ENCODE data around the gene SIGLEC6. TPM values are rescaled to one million over a fixed set of nuclear protein-coding genes. Genes with fewer than 3 reads are reported as not detected.
A peak's percentile ranks its signal among the peaks of the same experiment; 100 is the strongest.

The SIGLEC6 gene
- total RNA-seq, 1 donor from 2014 or later = 1.6 TPM

DNA sequence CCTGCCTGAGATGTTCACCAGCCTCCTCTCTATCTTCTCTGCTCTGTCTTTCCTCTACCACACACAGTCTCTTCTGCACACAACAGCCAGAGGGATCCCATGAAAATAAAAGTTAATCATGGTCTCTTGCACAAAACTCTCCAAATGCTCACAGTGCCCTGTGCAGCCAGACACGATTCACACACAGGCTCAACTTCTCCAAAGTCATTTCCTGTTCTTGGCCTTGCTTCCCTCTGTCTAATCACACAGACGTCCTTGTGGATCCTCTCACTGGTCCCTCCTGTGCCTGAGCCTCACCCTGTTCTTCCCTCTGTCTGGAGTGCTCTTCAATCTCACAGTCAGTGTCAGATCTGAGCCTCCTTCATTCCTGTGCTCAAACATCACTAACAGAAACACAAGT lies 37.7 kb downstream of the SIGLEC6 start:
- H3K36me3 Mint-ChIP-seq (ENCODE audit: low read depth) = peaks cover 2% of the 10 kb centered on the region
- DNase-seq (ENCODE audit: low spot score) = no peak
- H3K9me3 Mint-ChIP-seq = peaks cover 8% of the 10 kb centered on the region
- no peak overlapping the region for H3K27ac Mint-ChIP-seq
- intact Hi-C loops (cut with micrococcal nuclease) = no loop called here
- H3K4me1 Mint-ChIP-seq (ENCODE audit: low read depth) = peaks cover 14% of the 10 kb centered on the region
- peaks cover 9% of the 10 kb centered on the region for H3K27me3 Mint-ChIP-seq (ENCODE audit: insufficient read depth)
- H3K4me3 Mint-ChIP-seq = no peak overlapping the region

DNA sequence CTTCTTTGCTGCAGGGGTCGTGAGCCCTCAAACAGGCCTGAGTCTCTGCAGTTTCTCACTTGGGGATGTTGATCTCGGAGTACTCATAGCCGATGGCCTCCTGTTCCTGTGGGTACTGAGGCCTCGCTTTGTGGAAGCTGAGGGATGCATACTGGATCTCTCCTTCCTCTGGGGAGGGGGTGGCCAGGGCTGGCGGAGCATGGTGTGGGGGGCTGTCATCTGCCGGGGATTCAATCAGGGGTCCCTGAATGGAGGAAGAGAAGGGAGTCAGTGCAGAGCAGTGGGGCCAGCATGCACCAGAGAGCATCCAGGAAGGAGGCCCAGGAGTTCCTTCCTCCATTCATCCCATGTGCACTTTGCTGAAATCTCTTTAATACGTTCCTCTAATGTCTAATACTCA lies 39.9 kb downstream of the SIGLEC6 start:
- no peak overlapping the region for H3K4me3 Mint-ChIP-seq
- H3K27me3 Mint-ChIP-seq (ENCODE audit: insufficient read depth) = peaks cover 2% of the 10 kb centered on the region
- H3K36me3 Mint-ChIP-seq (ENCODE audit: low read depth) = peaks cover 2% of the 10 kb centered on the region
- intact Hi-C loops (cut with micrococcal nuclease) = no loop called here
- H3K9me3 Mint-ChIP-seq = peaks cover 8% of the 10 kb centered on the region
- no peak for DNase-seq (ENCODE audit: low spot score)
- no peak overlapping the region for H3K27ac Mint-ChIP-seq
- peaks cover 15% of the 10 kb centered on the region for H3K4me1 Mint-ChIP-seq (ENCODE audit: low read depth)

DNA sequence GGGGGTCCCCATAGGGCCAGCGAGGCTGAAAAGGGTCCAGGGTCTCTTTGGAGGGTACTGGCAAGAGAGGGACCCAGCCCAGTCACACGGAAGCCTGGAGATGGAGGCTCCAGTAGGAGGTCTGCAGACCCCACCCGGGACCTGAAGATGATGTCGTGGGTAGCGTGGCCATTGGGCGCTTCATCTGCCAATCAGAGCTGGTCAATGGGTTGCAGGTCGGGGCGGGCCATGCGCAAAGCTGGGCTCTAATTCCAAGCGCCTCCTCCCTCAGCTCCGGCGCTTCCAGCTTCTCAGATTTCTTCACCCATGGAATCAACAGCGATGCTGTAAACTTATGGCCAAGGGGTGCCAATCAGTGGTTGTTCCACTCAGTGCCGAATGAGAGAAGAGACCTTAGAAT lies 40.8 kb downstream of the SIGLEC6 start:
- intact Hi-C loops (cut with micrococcal nuclease) = no loop called here
- Mint-ChIP-seq H3K4me3 (no peak overlapping the region), H3K27ac (no peak overlapping the region), H3K36me3 (ENCODE audit: low read depth) (peaks cover 2% of the 10 kb centered on the region), H3K27me3 (ENCODE audit: insufficient read depth) (no peaks in the 10 kb centered on the region), H3K4me1 (ENCODE audit: low read depth) (peaks cover 15% of the 10 kb centered on the region), H3K9me3 (peaks cover 13% of the 10 kb centered on the region)
- DNase-seq (ENCODE audit: low spot score) = no peak

DNA sequence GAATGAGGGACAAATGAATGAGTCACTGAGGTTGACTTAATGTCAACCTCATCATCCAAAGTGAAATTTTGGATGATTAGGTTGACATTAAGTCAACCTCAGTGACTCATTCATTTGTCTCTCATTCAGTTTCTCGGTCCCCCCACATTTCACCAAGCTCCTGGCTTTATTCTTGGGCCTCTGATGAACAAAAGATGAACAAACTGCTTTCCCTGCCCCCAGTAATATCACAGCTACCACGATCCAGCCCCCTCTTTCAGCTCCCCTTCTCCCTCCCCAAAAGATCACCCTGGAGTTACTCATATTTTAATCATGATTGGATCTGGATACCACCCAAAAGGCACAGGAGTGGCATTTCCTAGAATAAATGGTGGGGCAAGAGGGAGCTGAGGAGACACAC lies 42.4 kb downstream of the SIGLEC6 start:
- peak overlapping the region; percentile 9 for H3K4me3 Mint-ChIP-seq
- intact Hi-C loops (cut with micrococcal nuclease) = loop anchor here (1.0 kb wide), 1 partner anchor 10 kb away; no protein-coding TSS in a partner anchor
- no peak for DNase-seq (ENCODE audit: low spot score)

DNA sequence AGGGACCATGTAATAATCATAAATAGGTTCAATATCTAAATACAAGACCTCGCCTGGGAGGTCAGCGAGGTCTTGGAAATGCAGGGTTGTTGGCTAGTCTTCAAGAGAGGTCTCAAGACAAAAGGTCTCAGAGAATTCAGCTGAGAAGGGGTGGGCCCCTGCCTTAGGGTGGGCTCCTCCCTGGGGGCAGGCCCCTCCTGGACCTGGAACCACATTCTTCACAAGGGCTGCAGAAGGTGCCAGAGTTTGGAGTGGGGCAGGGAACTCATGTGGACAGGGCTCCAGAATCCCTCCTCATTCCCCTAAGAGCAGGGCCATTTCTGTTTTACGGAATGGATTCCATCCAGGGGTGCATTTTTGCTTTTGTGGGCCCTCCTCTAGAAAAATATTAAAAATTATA lies 43.0 kb downstream of the SIGLEC6 start:
- H3K36me3 Mint-ChIP-seq (ENCODE audit: low read depth) = peaks cover 2% of the 10 kb centered on the region
- intact Hi-C loops (cut with micrococcal nuclease) = no loop called here
- H3K4me3 Mint-ChIP-seq = no peak overlapping the region
- H3K27ac Mint-ChIP-seq = no peak overlapping the region
- peaks cover 9% of the 10 kb centered on the region for H3K4me1 Mint-ChIP-seq (ENCODE audit: low read depth)
- peaks cover 9% of the 10 kb centered on the region for H3K9me3 Mint-ChIP-seq
- DNase-seq (ENCODE audit: low spot score) = no peak
- H3K27me3 Mint-ChIP-seq (ENCODE audit: insufficient read depth) = no peaks in the 10 kb centered on the region

More for the DNA sequence above, 42.4 kb downstream of the SIGLEC6 start:
- Mint-ChIP-seq H3K27ac (peak overlapping the region; percentile 54), H3K9me3 (peaks cover 13% of the 10 kb centered on the region), H3K4me1 (ENCODE audit: low read depth) (peaks cover 15% of the 10 kb centered on the region), H3K27me3 (ENCODE audit: insufficient read depth) (no peaks in the 10 kb centered on the region), H3K36me3 (ENCODE audit: low read depth) (peaks cover 2% of the 10 kb centered on the region)

DNA sequence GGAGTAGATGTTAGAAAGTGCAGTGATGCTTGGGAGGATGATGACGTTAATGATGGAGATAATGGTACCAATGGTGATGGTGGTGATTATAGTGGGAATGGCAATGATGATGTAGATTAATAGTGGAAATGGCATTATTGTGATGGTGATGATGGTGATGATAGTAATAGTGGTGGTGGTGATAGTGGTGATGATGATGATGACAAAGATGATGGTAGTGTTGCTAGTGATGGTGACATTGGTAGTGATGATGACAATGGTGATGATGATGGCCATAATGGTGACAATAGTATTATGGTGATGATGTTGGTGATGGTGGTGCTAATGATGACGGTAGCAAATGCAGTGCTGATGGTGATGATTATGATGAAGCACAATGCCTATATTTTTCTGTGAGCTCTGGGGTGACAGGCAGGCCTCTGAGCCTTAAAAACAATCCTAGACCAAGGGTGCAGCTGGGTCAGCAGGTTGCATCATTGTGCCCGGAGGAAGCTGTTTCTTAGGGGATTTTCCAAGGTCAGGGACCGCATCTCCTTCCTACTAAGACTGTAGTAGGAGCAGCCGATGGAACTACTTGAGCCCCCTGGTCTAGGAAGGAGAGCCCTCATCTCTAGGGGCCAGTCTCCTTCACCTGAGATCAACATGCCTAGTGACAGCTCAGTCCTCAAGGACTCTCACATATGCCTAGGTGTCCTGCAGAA lies 45.4 kb downstream of the SIGLEC6 start:
- DNase-seq (ENCODE audit: low spot score) = no peak
- H3K4me1 Mint-ChIP-seq (ENCODE audit: low read depth) = peaks cover 8% of the 10 kb centered on the region
- intact Hi-C loops (cut with micrococcal nuclease) = no loop called here
- H3K27ac Mint-ChIP-seq = no peak overlapping the region
- H3K27me3 Mint-ChIP-seq (ENCODE audit: insufficient read depth) = no peaks in the 10 kb centered on the region
- H3K36me3 Mint-ChIP-seq (ENCODE audit: low read depth) = no peaks in the 10 kb centered on the region
- H3K9me3 Mint-ChIP-seq = peaks cover 5% of the 10 kb centered on the region
- H3K4me3 Mint-ChIP-seq = no peak overlapping the region

DNA sequence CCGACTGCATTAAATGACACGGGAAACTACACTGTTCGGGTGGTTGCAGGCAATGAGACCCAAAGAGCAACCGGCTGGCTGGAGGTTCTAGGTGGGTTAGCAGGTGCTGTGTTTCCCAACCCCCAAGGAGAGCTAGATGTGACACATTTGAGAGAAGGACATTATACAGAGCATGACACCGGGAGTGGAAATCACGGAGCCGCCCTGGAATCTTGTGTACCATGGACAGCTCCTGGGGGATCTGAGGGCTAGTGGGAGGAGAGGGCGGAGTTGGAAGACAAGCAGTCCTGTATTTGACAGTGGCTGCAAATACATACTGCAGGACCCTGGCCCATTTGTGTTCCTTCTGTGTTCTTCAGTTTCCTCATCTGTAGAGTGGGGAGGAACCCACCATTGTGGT lies 50.9 kb downstream of the SIGLEC6 start:
- Mint-ChIP-seq H3K27me3 (ENCODE audit: insufficient read depth) (peaks cover 11% of the 10 kb centered on the region), H3K9me3 (peaks cover 4% of the 10 kb centered on the region), H3K4me1 (ENCODE audit: low read depth) (peaks cover 24% of the 10 kb centered on the region), H3K4me3 (no peak overlapping the region), H3K27ac (no peak overlapping the region), H3K36me3 (ENCODE audit: low read depth) (peaks cover 2% of the 10 kb centered on the region)
- intact Hi-C loops (cut with micrococcal nuclease) = no loop called here
- no peak for DNase-seq (ENCODE audit: low spot score)

DNA sequence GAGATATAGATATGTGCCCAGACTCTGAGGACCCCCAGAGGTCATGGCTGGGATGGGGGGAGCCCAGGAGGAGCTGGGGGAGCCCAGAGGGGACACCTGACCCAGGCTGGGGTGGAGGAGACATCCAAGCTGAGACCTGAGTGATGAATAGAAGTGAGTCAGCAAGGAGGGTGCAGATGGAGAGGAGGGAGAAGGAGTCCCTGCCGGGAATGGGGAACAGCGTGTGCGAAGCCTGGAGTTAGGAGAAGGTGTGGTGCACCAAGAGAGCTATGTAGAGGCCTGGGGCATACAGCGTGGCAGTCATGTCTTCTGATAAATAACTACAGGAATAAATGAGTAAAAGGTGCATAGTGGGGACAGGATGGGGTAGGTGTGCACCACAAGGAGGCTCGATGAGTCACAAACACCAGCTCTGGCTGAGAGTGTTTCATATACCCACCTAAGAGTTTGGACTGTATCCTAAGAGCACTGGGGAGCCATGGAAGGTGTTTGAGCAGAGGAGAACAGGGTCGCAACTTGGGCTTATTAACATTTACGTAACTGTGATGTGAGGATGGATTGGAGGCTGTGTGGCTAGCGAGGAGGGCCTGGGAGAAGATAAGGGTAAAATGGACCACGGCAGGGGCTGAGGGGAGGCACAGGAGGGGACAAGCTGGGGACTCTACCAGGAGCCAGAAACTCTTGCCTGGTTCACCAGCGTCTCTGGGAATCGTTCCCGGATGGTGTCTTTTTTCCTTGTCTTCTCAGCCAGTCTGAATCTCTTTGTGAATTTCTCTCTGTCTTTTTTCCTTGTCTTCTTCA lies 51.7 kb downstream of the SIGLEC6 start:
- peaks cover 13% of the 10 kb centered on the region for H3K27me3 Mint-ChIP-seq (ENCODE audit: insufficient read depth)
- no peak overlapping the region for H3K4me3 Mint-ChIP-seq
- intact Hi-C loops (cut with micrococcal nuclease) = loop anchor here (1.0 kb wide), 2 partner anchors 10 to 37 kb away; no protein-coding TSS in a partner anchor
- H3K36me3 Mint-ChIP-seq (ENCODE audit: low read depth) = peaks cover 2% of the 10 kb centered on the region
- peak overlapping the region; percentile 76 for H3K27ac Mint-ChIP-seq
- H3K9me3 Mint-ChIP-seq = peaks cover 4% of the 10 kb centered on the region
- H3K4me1 Mint-ChIP-seq (ENCODE audit: low read depth) = peaks cover 25% of the 10 kb centered on the region
- DNase-seq (ENCODE audit: low spot score) = no peak

DNA sequence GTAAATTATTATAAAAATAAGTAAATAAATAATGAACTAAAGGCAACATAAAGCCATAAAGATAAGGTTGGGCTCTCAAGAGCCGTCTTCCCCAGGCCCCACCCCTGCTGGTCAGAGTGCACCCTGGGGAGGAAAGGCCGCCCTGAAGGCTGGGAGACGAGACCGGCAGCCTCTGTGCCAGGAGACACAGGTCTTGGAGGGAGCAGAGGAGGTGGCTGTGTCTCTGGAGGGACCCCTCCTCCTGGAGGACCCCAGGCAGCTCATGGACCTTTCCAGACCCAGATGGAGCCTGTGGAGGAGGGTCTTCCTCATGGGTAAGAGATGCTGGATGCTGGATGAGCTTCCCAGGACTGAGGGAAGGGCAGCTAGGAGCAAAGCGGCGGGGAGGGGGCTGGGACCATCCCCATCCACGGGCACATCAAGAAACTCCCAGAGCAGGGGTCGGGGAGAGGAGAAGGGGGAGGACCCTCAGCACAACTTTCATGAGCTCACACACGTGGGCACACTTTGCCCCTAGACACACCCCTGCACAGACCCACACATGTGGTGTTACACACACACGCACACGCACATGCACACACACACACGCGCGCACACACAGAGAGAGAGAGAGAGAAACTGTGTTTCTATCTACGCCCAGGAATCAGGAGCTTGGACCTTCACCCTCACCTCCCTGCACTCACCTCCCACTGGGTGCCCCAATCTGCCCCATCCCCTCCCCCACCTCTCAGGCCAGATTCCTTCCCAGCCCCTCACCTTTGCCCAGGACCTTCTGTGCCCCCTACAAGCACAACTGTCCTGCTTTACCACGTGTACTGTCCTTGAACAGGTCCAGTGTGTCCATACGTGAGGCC lies 52.9 kb downstream of the SIGLEC6 start, which contains the start of gene CEACAM18:
Gene CEACAM18, plus strand, starts transcription at position 159 of the 854 bp plus-strand sequence.
- peaks cover 4% of the 10 kb centered on the region for H3K9me3 Mint-ChIP-seq
- intact Hi-C loops (cut with micrococcal nuclease) = loop anchor here (1.0 kb wide), 2 partner anchors 11 to 36 kb away; no protein-coding TSS in a partner anchor
- peaks cover 2% of the 10 kb centered on the region for H3K36me3 Mint-ChIP-seq (ENCODE audit: low read depth)
- H3K4me1 Mint-ChIP-seq (ENCODE audit: low read depth) = peaks cover 30% of the 10 kb centered on the region
- no peak within 1 kb of the TSS for H3K4me3 Mint-ChIP-seq
- H3K27ac Mint-ChIP-seq = peak within 1 kb of the TSS; percentile 15
- H3K27me3 Mint-ChIP-seq (ENCODE audit: insufficient read depth) = peaks cover 13% of the 10 kb centered on the region
- no peak for DNase-seq (ENCODE audit: low spot score)

DNA sequence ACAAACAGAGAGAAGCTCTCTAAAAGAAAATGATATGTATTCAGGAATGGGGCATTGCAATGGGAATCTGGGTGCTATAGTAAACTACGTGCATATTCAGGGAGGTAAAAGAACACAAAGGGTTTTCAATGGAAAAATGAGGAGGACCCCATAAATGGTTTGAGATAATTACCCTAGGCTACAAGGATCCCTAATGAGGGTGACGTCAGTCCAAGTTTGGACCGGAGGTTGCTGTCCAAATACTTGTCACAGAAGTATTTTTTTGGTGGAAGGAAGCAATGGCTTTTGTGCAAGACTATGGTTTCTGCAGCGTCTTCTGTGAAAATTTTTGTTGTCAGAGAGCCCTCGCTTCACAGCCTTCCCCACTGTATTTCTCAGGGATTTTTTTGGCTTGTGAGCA lies 54.1 kb downstream of the SIGLEC6 start:
- peaks cover 4% of the 10 kb centered on the region for H3K9me3 Mint-ChIP-seq
- H3K36me3 Mint-ChIP-seq (ENCODE audit: low read depth) = peaks cover 2% of the 10 kb centered on the region
- H3K4me3 Mint-ChIP-seq = no peak overlapping the region
- H3K4me1 Mint-ChIP-seq (ENCODE audit: low read depth) = peaks cover 43% of the 10 kb centered on the region
- no peak for DNase-seq (ENCODE audit: low spot score)
- H3K27me3 Mint-ChIP-seq (ENCODE audit: insufficient read depth) = peaks cover 18% of the 10 kb centered on the region
- peak overlapping the region; percentile 15 for H3K27ac Mint-ChIP-seq
- intact Hi-C loops (cut with micrococcal nuclease) = no loop called here

DNA sequence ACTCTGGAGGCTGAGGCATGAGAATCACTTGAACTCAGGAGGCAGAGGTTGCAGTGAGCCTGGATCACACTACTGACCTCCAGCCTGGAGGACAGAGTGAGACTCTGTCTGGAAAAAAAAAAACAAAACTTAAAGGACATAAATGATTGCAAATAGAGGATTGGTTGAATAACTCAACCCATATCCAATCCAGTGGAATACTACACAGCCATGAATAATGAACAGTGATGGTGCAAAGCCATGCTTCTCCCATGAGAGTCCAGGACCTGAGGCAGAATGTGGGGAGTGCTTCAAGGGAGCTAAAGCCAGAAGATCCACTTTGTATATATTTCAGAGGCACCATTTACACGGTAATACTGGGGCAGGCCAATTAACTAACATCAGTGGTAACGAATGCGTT lies 55.3 kb downstream of the SIGLEC6 start:
- intact Hi-C loops (cut with micrococcal nuclease) = no loop called here
- H3K9me3 Mint-ChIP-seq = peaks cover 4% of the 10 kb centered on the region
- no peak overlapping the region for H3K27ac Mint-ChIP-seq
- H3K36me3 Mint-ChIP-seq (ENCODE audit: low read depth) = peaks cover 2% of the 10 kb centered on the region
- no peak overlapping the region for H3K4me3 Mint-ChIP-seq
- H3K4me1 Mint-ChIP-seq (ENCODE audit: low read depth) = peaks cover 45% of the 10 kb centered on the region
- peaks cover 18% of the 10 kb centered on the region for H3K27me3 Mint-ChIP-seq (ENCODE audit: insufficient read depth)
- no peak for DNase-seq (ENCODE audit: low spot score)

DNA sequence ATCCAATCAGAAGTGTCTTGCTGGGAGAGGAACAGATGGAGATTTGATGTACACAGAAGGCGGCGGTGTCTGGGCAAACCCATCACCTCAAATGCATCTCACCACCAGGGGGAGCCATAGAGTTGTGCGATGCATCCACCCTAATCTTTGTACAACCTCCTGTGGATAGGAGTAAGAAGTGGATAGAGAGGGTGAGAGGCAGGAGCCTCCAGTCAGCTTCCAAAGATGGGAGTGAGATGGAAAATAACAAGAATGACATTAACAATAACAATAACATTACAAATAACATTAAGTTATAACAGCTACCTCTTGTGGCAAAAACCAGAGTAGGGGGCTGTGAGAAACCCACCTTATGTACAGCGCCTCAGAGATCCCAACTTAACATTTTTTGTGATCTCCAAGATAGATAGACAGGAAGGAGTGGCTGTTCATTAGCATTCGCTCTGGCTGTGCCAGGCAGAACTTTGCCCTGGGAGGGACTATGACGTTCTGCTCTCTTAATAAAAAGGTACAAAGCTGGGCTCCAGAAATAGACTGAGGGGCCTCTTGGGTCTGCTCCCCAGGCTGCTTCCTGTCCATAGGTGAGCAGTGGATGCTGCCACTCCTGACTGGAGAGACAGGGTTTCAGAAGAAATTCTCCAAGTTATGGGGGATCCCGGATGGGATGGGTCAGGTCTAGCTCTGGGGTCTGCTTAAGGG lies 58.3 kb downstream of the SIGLEC6 start:
- H3K4me1 Mint-ChIP-seq (ENCODE audit: low read depth) = peaks cover 31% of the 10 kb centered on the region
- peaks cover 9% of the 10 kb centered on the region for H3K27me3 Mint-ChIP-seq (ENCODE audit: insufficient read depth)
- no peaks in the 10 kb centered on the region for H3K36me3 Mint-ChIP-seq (ENCODE audit: low read depth)
- intact Hi-C loops (cut with micrococcal nuclease) = loop anchor here (1.0 to 2.0 kb wide), 5 partner anchors 32 to 184 kb away; no protein-coding TSS in a partner anchor
- DNase-seq (ENCODE audit: low spot score) = peak; percentile 63
- H3K4me3 Mint-ChIP-seq = no peak overlapping the region
- no peaks in the 10 kb centered on the region for H3K9me3 Mint-ChIP-seq
- peak overlapping the region; percentile 55 for H3K27ac Mint-ChIP-seq

Data from activated T-helper 1 cell treated with anti-CD3 and anti-CD28 coated beads, Interleukin-12 subunit alpha, Interleukin-12 subunit beta, Interleukin-2, Interleukin-4 antibody, amounts not matched to agents 30 ng/mL and 10 ng/mL and 1 ng/mL, durations not matched to agents 14 hours and 24 hours and 36 hours (primary cell).